HepG2 (cell line): Measurements from ENCODE around the gene EHD1. TPM values are rescaled to one million over a fixed set of nuclear protein-coding genes. Genes with fewer than 3 reads are reported as not detected.

Experiments
- CEBPZ ChIP-seq: IDR thresholded peaks from 2 replicates; pipeline ENCODE4 v1.6.1; 2012; ENCODE audit warnings: low read length, improper control_type of control experiment
- DBP ChIP-seq: sonication (generic); formaldehyde crosslinking; IDR thresholded peaks from 2 replicates; pipeline ENCODE4 v1.4.0; 2020; ENCODE audit warnings: missing genetic modification reagents; ENCODE audit errors: not compliant biosample characterization
- JDP2 ChIP-seq: sonication (generic); formaldehyde crosslinking; IDR thresholded peaks from 2 replicates; pipeline ENCODE4 v1.8.1; 2022; ENCODE audit warnings: missing genetic modification reagents, borderline replicate concordance
- KDM5B ChIP-seq: sonication (generic); formaldehyde crosslinking; IDR thresholded peaks from 2 replicates; pipeline ENCODE4 v1.4.0; 2020; ENCODE audit warnings: missing genetic modification reagents, mild to moderate bottlenecking, borderline replicate concordance
- KLF6 ChIP-seq: IDR thresholded peaks from 2 replicates; pipeline ENCODE4 v1.8.0; 2016; ENCODE audit warnings: missing biosample characterization, missing genetic modification reagents
- NKX3-1 ChIP-seq: sonication (generic); formaldehyde crosslinking; IDR thresholded peaks from 2 replicates; pipeline ENCODE4 v1.5.0; 2020; ENCODE audit warnings: missing genetic modification reagents
- TAF1 ChIP-seq: sonication (generic); formaldehyde crosslinking; IDR thresholded peaks from 2 replicates; pipeline ENCODE4 v1.4.0; 2020; ENCODE audit warnings: missing genetic modification reagents
- ZMAT3 ChIP-seq: sonication (generic); formaldehyde crosslinking; conservative IDR thresholded peaks from 2 replicates; pipeline ENCODE4 v1.7.0; 2021; ENCODE audit warnings: missing genetic modification reagents
- ZNF432 ChIP-seq: sonication (generic); formaldehyde crosslinking; IDR thresholded peaks from 2 replicates; pipeline ENCODE4 v1.5.0; 2020; ENCODE audit warnings: missing genetic modification reagents, mild to moderate bottlenecking, borderline replicate concordance
- ZNF556 ChIP-seq: sonication (generic); formaldehyde crosslinking; IDR thresholded peaks from 2 replicates; pipeline ENCODE4 v1.4.0; 2020; ENCODE audit warnings: mild to moderate bottlenecking, missing genetic modification reagents, borderline replicate concordance
- ZNF574 ChIP-seq: sonication (generic); formaldehyde crosslinking; IDR thresholded peaks from 2 replicates; pipeline ENCODE4 v1.4.0; 2020; ENCODE audit warnings: missing genetic modification reagents
- ZNF737 ChIP-seq: sonication (generic); formaldehyde crosslinking; IDR thresholded peaks from 2 replicates; pipeline ENCODE4 v1.5.0; 2020; ENCODE audit warnings: missing genetic modification reagents, mild to moderate bottlenecking, borderline replicate concordance
- ZNF768 ChIP-seq: sonication (generic); formaldehyde crosslinking; IDR thresholded peaks from 2 replicates; pipeline ENCODE4 v1.4.0; 2020; ENCODE audit warnings: missing genetic modification reagents
- ZNF792 ChIP-seq: IDR thresholded peaks from 2 replicates; pipeline ENCODE4 v1.6.1; 2016
- polyA plus RNA-seq, 8 experiments: library from polyadenylated mRNA; depleted of rRNA in 3 of 8; stranded (reverse) in 7 of 8; unstranded in 1 of 8; fragments of >200 nt; fragmentation: Illumina TruSeq in 4 of 8; extraction: Trizol in 4 of 8; gene quantifications; 2 replicates each; pipeline versions ENCODE4 v1.2.1 to v1.2.3, GENCODE V29; 2011 to 2016; ENCODE audit warnings: low read depth in 4 of 8, missing spikeins in 1 of 8, mixed read lengths in 1 of 8; ENCODE audit not compliant: insufficient read depth in 1 of 8
- total RNA-seq, 5 experiments: library from RNA; depleted of rRNA; stranded (reverse); fragments of >200 nt; fragmentation: Illumina TruSeq; extraction: Trizol; gene quantifications; 2 replicates each; pipeline ENCODE4 v1.2.3, GENCODE V29; 2016; ENCODE audit warnings: low read depth in 1 of 5
- TF ChIP-seq, protein P1 (sequence below): sonication (generic); formaldehyde crosslinking; conservative IDR thresholded peaks from 2 replicates; pipeline ENCODE4 v1.4.0; 2020; ENCODE audit warnings: missing genetic modification reagents
- TF ChIP-seq, protein P2 (sequence below): sonication (generic); formaldehyde crosslinking; IDR thresholded peaks from 2 replicates; pipeline ENCODE4 v1.4.0; 2020; ENCODE audit warnings: missing genetic modification reagents
- TF ChIP-seq, protein P3 (sequence below): sonication (generic); formaldehyde crosslinking; IDR thresholded peaks from 2 replicates; pipeline ENCODE4 v1.9.0; 2022; ENCODE audit warnings: low read depth, missing genetic modification reagents

Gene EHD1
- total and polyA plus RNA-seq, 2 of the 13 experiments (the other 11 are each of a cell fraction or from before 2014, with no cell fraction given), result 23.6 to 26.6 TPM

DNA sequence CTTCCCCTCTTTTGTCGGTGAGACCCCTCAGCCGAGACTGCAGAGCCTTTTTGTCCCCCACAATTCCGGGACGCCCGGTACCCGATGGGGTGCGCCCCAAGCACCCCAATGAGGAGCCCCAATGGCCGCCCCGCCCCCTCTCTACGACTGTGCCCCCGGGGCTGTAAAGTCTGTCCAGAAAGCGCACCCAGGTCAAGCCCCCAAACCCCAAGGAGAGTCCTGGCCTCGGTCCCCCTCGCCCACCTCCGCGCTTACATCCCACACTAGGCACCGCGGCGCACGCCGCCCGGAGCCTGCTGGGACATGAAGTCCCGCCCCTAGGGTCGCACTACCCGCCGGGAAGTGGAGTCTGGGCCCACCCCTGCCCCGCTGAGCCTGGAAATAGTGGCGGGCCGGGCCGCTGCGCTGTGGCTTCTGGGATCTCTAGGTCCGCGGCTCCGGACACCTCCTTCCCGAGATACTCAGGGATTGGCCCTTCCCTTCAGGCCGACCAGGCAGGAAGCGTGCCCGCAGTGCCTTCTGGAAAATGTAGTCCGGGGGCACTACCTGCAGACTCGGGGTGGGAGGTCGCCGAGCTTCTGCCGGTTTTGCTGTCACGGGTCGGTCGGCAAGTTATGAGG is 68.0 kb downstream of the EHD1 start, which contains the start of gene MEN1 (continued):
- TF ChIP-seq CEBPZ (no peak), ZNF792 (peak; percentile 36; the same call in 1 of the 2 replicates), DBP (CRISPR knock-in tag) (no peak), ZNF737 (no peak), ZMAT3 (no peak; the same call in 1 of the 2 replicates), KDM5B (CRISPR knock-in tag) (peak; percentile 33; the same call in 1 of the 2 replicates), ZNF574 (CRISPR knock-in tag) (peak; percentile 92), JDP2 (CRISPR knock-in tag) (no peak), ZNF768 (no peak), ZNF432 (CRISPR knock-in tag) (no peak), ZNF556 (CRISPR knock-in tag) (peak; percentile 83; the same call in 1 of the 2 replicates), NKX3-1 (no peak), TAF1 (CRISPR knock-in tag) (peak; percentile 57; the same call in 1 of the 2 replicates), KLF6 (CRISPR knock-in tag) (no peak)
- TF ChIP-seq, protein P1, sequence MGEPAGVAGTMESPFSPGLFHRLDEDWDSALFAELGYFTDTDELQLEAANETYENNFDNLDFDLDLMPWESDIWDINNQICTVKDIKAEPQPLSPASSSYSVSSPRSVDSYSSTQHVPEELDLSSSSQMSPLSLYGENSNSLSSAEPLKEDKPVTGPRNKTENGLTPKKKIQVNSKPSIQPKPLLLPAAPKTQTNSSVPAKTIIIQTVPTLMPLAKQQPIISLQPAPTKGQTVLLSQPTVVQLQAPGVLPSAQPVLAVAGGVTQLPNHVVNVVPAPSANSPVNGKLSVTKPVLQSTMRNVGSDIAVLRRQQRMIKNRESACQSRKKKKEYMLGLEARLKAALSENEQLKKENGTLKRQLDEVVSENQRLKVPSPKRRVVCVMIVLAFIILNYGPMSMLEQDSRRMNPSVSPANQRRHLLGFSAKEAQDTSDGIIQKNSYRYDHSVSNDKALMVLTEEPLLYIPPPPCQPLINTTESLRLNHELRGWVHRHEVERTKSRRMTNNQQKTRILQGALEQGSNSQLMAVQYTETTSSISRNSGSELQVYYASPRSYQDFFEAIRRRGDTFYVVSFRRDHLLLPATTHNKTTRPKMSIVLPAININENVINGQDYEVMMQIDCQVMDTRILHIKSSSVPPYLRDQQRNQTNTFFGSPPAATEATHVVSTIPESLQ (CRISPR knock-in tag), result no peak
- TF ChIP-seq, protein P2, sequence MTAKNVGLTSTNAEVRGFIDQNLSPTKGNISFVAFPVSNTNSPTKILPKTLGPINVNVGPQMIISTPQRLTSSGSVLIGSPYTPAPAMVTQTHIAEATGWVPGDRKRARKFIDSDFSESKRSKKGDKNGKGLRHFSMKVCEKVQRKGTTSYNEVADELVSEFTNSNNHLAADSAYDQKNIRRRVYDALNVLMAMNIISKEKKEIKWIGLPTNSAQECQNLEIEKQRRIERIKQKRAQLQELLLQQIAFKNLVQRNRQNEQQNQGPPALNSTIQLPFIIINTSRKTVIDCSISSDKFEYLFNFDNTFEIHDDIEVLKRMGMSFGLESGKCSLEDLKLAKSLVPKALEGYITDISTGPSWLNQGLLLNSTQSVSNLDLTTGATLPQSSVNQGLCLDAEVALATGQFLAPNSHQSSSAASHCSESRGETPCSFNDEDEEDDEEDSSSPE (CRISPR knock-in tag), result peak; percentile 83
- TF ChIP-seq, protein P3, sequence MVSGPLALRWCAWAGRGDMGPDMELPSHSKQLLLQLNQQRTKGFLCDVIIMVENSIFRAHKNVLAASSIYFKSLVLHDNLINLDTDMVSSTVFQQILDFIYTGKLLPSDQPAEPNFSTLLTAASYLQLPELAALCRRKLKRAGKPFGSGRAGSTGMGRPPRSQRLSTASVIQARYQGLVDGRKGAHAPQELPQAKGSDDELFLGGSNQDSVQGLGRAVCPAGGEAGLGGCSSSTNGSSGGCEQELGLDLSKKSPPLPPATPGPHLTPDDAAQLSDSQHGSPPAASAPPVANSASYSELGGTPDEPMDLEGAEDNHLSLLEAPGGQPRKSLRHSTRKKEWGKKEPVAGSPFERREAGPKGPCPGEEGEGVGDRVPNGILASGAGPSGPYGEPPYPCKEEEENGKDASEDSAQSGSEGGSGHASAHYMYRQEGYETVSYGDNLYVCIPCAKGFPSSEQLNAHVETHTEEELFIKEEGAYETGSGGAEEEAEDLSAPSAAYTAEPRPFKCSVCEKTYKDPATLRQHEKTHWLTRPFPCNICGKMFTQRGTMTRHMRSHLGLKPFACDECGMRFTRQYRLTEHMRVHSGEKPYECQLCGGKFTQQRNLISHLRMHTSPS (CRISPR knock-in tag), result no peak
